SK-N-SH treated with all-trans-retinoic acid at 6 μM for 48 hours (cell line): Measurements from ENCODE around the gene PGAM5.

Experiments
- ATAC-seq: fragments of 200-7000 bp; cut with Tn5 transposase; 3 replicates; pipeline ENCODE4 v1.9.1; 2020; ENCODE audit warnings: mild to moderate bottlenecking, moderate library complexity
- ARNTL ChIP-seq: fragments of 450-650 bp; formaldehyde crosslinking; IDR thresholded peaks from 2 replicates; pipeline ENCODE4 v1.5.0; 2020; ENCODE audit warnings: low read depth, mild to moderate bottlenecking, moderate library complexity, borderline replicate concordance
- BACH2 ChIP-seq: fragments of 250-450 bp; sonication (Bioruptor Pico); IDR thresholded peaks from 2 replicates; pipeline ENCODE4 v1.9.0; 2021; ENCODE audit warnings: mild to moderate bottlenecking, borderline replicate concordance
- CREB5 ChIP-seq: fragments of 250-450 bp; sonication (Bioruptor Pico); IDR thresholded peaks from 2 replicates; pipeline ENCODE4 v1.5.1; 2020; ENCODE audit warnings: low read depth, mild to moderate bottlenecking, moderate library complexity
- CSDC2 ChIP-seq: fragments of 250-450 bp; sonication (Bioruptor Pico); IDR thresholded peaks from 2 replicates; pipeline ENCODE4 v1.5.0; 2020; ENCODE audit warnings: mild to moderate bottlenecking, moderate library complexity
- CSRNP3 ChIP-seq: fragments of 250-450 bp; sonication (Bioruptor Pico); IDR thresholded peaks from 2 replicates; pipeline ENCODE4 v1.5.1; 2021; ENCODE audit warnings: mild to moderate bottlenecking, moderate library complexity
- ESRRG ChIP-seq: fragments of 250-450 bp; sonication (Bioruptor Pico); IDR thresholded peaks from 2 replicates; pipeline ENCODE4 v1.6.1; 2021; ENCODE audit warnings: mild to moderate bottlenecking
- GLIS3 ChIP-seq: fragments of 250-450 bp; sonication (Bioruptor Pico); IDR thresholded peaks from 2 replicates; pipeline ENCODE4 v1.5.0; 2020; ENCODE audit warnings: mild to moderate bottlenecking, moderate library complexity
- ISL1 ChIP-seq: fragments of 250-450 bp; sonication (Bioruptor Pico); IDR thresholded peaks from 2 replicates; pipeline ENCODE4 v2.1.2; 2022; ENCODE audit warnings: mild to moderate bottlenecking, moderate library complexity
- OSR1 ChIP-seq: fragments of 250-450 bp; sonication (Bioruptor Pico); IDR thresholded peaks from 2 replicates; pipeline ENCODE4 v1.8.0; 2022; ENCODE audit warnings: moderate library complexity, mild to moderate bottlenecking, inconsistent platforms
- PATZ1 ChIP-seq: fragments of 250-450 bp; sonication (Bioruptor Pico); IDR thresholded peaks from 2 replicates; pipeline ENCODE4 v1.8.0; 2020; ENCODE audit warnings: mild to moderate bottlenecking, moderate library complexity, borderline replicate concordance
- POU6F1 ChIP-seq: fragments of 250-450 bp; sonication (Bioruptor Pico); IDR thresholded peaks from 2 replicates; pipeline ENCODE4 v1.8.0; 2021; ENCODE audit warnings: low read depth, mild to moderate bottlenecking, moderate library complexity, borderline replicate concordance
- PPARA ChIP-seq: fragments of 250-450 bp; sonication (Bioruptor Pico); IDR thresholded peaks from 2 replicates; pipeline ENCODE4 v1.5.0; 2020; ENCODE audit warnings: mild to moderate bottlenecking, borderline replicate concordance
- RARB ChIP-seq: fragments of 250-450 bp; sonication (Bioruptor Pico); IDR thresholded peaks from 2 replicates; pipeline ENCODE4 v1.8.0; 2021; ENCODE audit warnings: mild to moderate bottlenecking, moderate library complexity
- SNAI2 ChIP-seq: fragments of 250-450 bp; sonication (Bioruptor Pico); IDR thresholded peaks from 2 replicates; pipeline ENCODE4 v1.5.0; 2020; ENCODE audit warnings: mild to moderate bottlenecking, moderate library complexity
- TOX ChIP-seq: fragments of 250-450 bp; sonication (Bioruptor Pico); IDR thresholded peaks from 2 replicates; pipeline ENCODE4 v1.8.0; 2021; ENCODE audit warnings: mild to moderate bottlenecking, moderate library complexity, borderline replicate concordance
- TSHZ2 ChIP-seq: fragments of 250-450 bp; sonication (Bioruptor Pico); IDR thresholded peaks from 2 replicates; pipeline ENCODE4 v1.5.0; 2020; ENCODE audit warnings: mild to moderate bottlenecking, moderate library complexity
- ZC3H10 ChIP-seq: fragments of 250-450 bp; sonication (Bioruptor Pico); IDR thresholded peaks from 2 replicates; pipeline ENCODE4 v1.5.1; 2021; ENCODE audit warnings: mild to moderate bottlenecking, moderate library complexity
- ZFP3 ChIP-seq: fragments of 250-450 bp; sonication (Bioruptor Pico); IDR thresholded peaks from 2 replicates; pipeline ENCODE4 v1.5.0; 2020; ENCODE audit warnings: mild to moderate bottlenecking, moderate library complexity
- ZFP30 ChIP-seq: fragments of 450-650 bp; formaldehyde crosslinking; IDR thresholded peaks from 2 replicates; pipeline ENCODE4 v1.5.0; 2022; ENCODE audit warnings: mild to moderate bottlenecking, moderate library complexity
- ZNF565 ChIP-seq: fragments of 450-650 bp; formaldehyde crosslinking; conservative IDR thresholded peaks from 2 replicates; pipeline ENCODE4 v1.5.0; 2020; ENCODE audit warnings: low read depth, mild to moderate bottlenecking, moderate library complexity
- ZNF70 ChIP-seq: fragments of 450-650 bp; formaldehyde crosslinking; IDR thresholded peaks from 2 replicates; pipeline ENCODE4 v1.5.0; 2020; ENCODE audit warnings: mild to moderate bottlenecking, moderate library complexity
- ZNF8 ChIP-seq: fragments of 450-650 bp; formaldehyde crosslinking; IDR thresholded peaks from 2 replicates; pipeline ENCODE4 v1.5.0; 2020; ENCODE audit warnings: mild to moderate bottlenecking, moderate library complexity

PGAM5 gene

GRCh38 chr12:132662901-132663755 is 47.5 kb upstream of the PGAM5 start:
- TF ChIP-seq CSRNP3 (CRISPR knock-in tag) (no peak), ZC3H10 (CRISPR knock-in tag) (no peak), TOX (no peak), CREB5 (CRISPR knock-in tag) (no peak), PPARA (CRISPR knock-in tag) (no peak), ZFP30 (CRISPR knock-in tag) (no peak), RARB (CRISPR knock-in tag) (no peak), POU6F1 (CRISPR knock-in tag) (no peak), SNAI2 (no peak), OSR1 (no peak), ZNF70 (CRISPR knock-in tag) (no peak), ESRRG (CRISPR knock-in tag) (no peak)
- ATAC-seq: no peak

- ATAC-seq: no peak
- no peak for TF ChIP-seq ZC3H10 (CRISPR knock-in tag)
- TF ChIP-seq ARNTL (CRISPR knock-in tag): no peak
- TF ChIP-seq ZNF565 (CRISPR knock-in tag): no peak
- TF ChIP-seq GLIS3: no peak
- no peak for TF ChIP-seq BACH2 (CRISPR knock-in tag)
- no peak for TF ChIP-seq ZNF8
- TF ChIP-seq ZFP3 (CRISPR knock-in tag): no peak
- no peak for TF ChIP-seq CREB5 (CRISPR knock-in tag)
- TF ChIP-seq SNAI2: no peak
- TF ChIP-seq TSHZ2 (CRISPR knock-in tag): no peak
- TF ChIP-seq ISL1 (CRISPR knock-in tag): no peak
- TF ChIP-seq PATZ1 (CRISPR knock-in tag): no peak
- TF ChIP-seq RARB (CRISPR knock-in tag): no peak
- no peak for TF ChIP-seq OSR1
- no peak for TF ChIP-seq CSDC2
- TF ChIP-seq, all 23 proteins: peak for 0
Observed at GRCh38 chr12:132664206-132665148, 46.2 kb upstream of the PGAM5 start.
